ENCODE measurements around the gene PMF1.

PMF1 gene

GRCh38 chr1:156247460-156248322 is 34.9 kb downstream of the PMF1 start, which contains the start of gene PAQR6:
Gene PAQR6, minus strand, starts transcription at chr1:156248056. Its CDS starts 1,325 bp downstream, at chr1:156246731.
- TF ChIP-seq CTCF (IDR thresholded peaks at IDR 0.05; ENCODE audit: low read depth, low read length), result no peak
- H3K4me3 ChIP-seq (ENCODE audit: low read depth, low read length), result no peak within 1 kb of the TSS

- no peak overlapping the region for H3K4me3 ChIP-seq (ENCODE audit: low read depth, low read length)
- no peak for TF ChIP-seq CTCF (IDR thresholded peaks at IDR 0.05; ENCODE audit: low read depth, low read length)
Measured at GRCh38 chr1:156248323-156248683, 35.5 kb downstream of the PMF1 start.

GRCh38 chr1:156249593-156249992 is 36.8 kb downstream of the PMF1 start:
- TF ChIP-seq CTCF (IDR thresholded peaks at IDR 0.05; ENCODE audit: low read depth, low read length), result no peak

GRCh38 chr1:156251527-156251926 is 38.7 kb downstream of the PMF1 start:
- no peak overlapping the region for H3K4me3 ChIP-seq (ENCODE audit: low read depth, low read length)
- TF ChIP-seq CTCF (IDR thresholded peaks at IDR 0.05; ENCODE audit: low read depth, low read length), result no peak

More at GRCh38 chr1:156249593-156249992, 36.8 kb downstream of the PMF1 start:
- no peak overlapping the region for H3K4me3 ChIP-seq (ENCODE audit: low read depth, low read length)

- no peak overlapping the region for H3K4me3 ChIP-seq (ENCODE audit: low read depth, low read length)
- no peak for TF ChIP-seq CTCF (IDR thresholded peaks at IDR 0.05; ENCODE audit: low read depth, low read length)
Measured at GRCh38 chr1:156253634-156254033, 40.8 kb downstream of the PMF1 start.

- TF ChIP-seq CTCF (IDR thresholded peaks at IDR 0.05; ENCODE audit: low read depth, low read length), result no peak
- H3K4me3 ChIP-seq (ENCODE audit: low read depth, low read length), result no peak overlapping the region
Measured at GRCh38 chr1:156257711-156258110, 44.9 kb downstream of the PMF1 start.

GRCh38 chr1:156258859-156259258 is 46.1 kb downstream of the PMF1 start:
- TF ChIP-seq CTCF (IDR thresholded peaks at IDR 0.05; ENCODE audit: low read depth, low read length), result no peak
- H3K4me3 ChIP-seq (ENCODE audit: low read depth, low read length), result no peak overlapping the region

Measured in WI38 (cell line).